Large intestine (tissue), 3 donors: ENCODE measurements around the gene TCF20. TPM values are rescaled to one million over a fixed set of nuclear protein-coding genes. Genes with fewer than 3 reads are reported as not detected.
A peak's percentile ranks its signal among the peaks of the same experiment; 100 is the strongest.

Experiments used
- DNase-seq, 2 donors: peaks; one replicate each; pipeline versions ENCODE4 v3.0.0 to v3.0.0-alpha.2; 2013
- H3K27ac ChIP-seq: one replicate; pipeline ENCODE4 v1.5.1; 2013; ENCODE audit warnings: low read length
- H3K27me3 ChIP-seq: 2 replicates; pipeline ENCODE4 v1.6.1; 2013; ENCODE audit warnings: low read length; ENCODE audit not compliant: control insufficient read depth, insufficient read depth
- H3K36me3 ChIP-seq: 2 replicates; pipeline ENCODE4 v1.6.1; 2013; ENCODE audit warnings: low read length; ENCODE audit not compliant: control insufficient read depth, insufficient read depth
- H3K4me1 ChIP-seq: one replicate; pipeline ENCODE4 v1.6.1; 2013; ENCODE audit warnings: low read length; ENCODE audit not compliant: control insufficient read depth, insufficient read depth
- H3K4me3 ChIP-seq: one replicate; pipeline ENCODE4 v1.5.1; 2013; ENCODE audit warnings: low read length
- H3K9me3 ChIP-seq: one replicate; pipeline ENCODE4 v1.6.1; 2013; ENCODE audit warnings: mild to moderate bottlenecking, low read depth, low read length, moderate library complexity; ENCODE audit not compliant: control insufficient read depth
- WGBS: methylation state at CpG from one replicate; pipeline ENCODE4 v1.1.5; 2013; ENCODE audit warnings: low lambda C conversion rate; ENCODE audit not compliant: insufficient coverage; 5-methylcytosine and 5-hydroxymethylcytosine counted together
- polyA plus RNA-seq: library from polyadenylated mRNA; unstranded; fragments of 120-200 nt; gene quantifications from one replicate; pipeline ENCODE4 v1.2.1, GENCODE V29; 2013

TCF20 gene
- polyA plus RNA-seq, 1 donor: 30.5 TPM

GRCh38 chr22:42291287-42291686, 20.8 kb upstream of the TCF20 start:
- Histone ChIP-seq H3K27ac (no peak overlapping the region), H3K36me3 (no peaks in the 10 kb centered on the region), H3K4me1 (peaks cover 38% of the 10 kb centered on the region), H3K27me3 (no peaks in the 10 kb centered on the region), H3K4me3 (no peak overlapping the region), H3K9me3 (peaks cover 2% of the 10 kb centered on the region)
- no CpG with 5 or more reads among the region's 6 CpGs for WGBS
- no peak for DNase-seq

- Histone ChIP-seq H3K4me3 (no peak overlapping the region), H3K27ac (no peak overlapping the region), H3K36me3 (no peaks in the 10 kb centered on the region), H3K9me3 (no peaks in the 10 kb centered on the region), H3K27me3 (no peaks in the 10 kb centered on the region), H3K4me1 (peaks cover 38% of the 10 kb centered on the region)
- DNase-seq: no peak
- no CpG with 5 or more reads among the region's 36 CpGs for WGBS
These were observed 19.5 kb upstream of the TCF20 start for GRCh38 chr22:42289671-42290541.

GRCh38 chr22:42288791-42289190, 18.3 kb upstream of the TCF20 start:
- WGBS: no CpG with 5 or more reads among the region's 5 CpGs
- no peaks in the 10 kb centered on the region for H3K9me3 ChIP-seq
- H3K4me1 ChIP-seq: peaks cover 36% of the 10 kb centered on the region
- H3K27me3 ChIP-seq: peaks cover 10% of the 10 kb centered on the region
- no peak overlapping the region for H3K4me3 ChIP-seq
- no peak for DNase-seq
- H3K36me3 ChIP-seq: no peaks in the 10 kb centered on the region
- H3K27ac ChIP-seq: no peak overlapping the region

GRCh38 chr22:42287174-42287890, 16.9 kb upstream of the TCF20 start:
- peaks cover 14% of the 10 kb centered on the region for H3K27me3 ChIP-seq
- peaks cover 33% of the 10 kb centered on the region for H3K4me1 ChIP-seq
- no peak for DNase-seq
- H3K9me3 ChIP-seq: peaks cover 5% of the 10 kb centered on the region
- WGBS: no CpG with 5 or more reads among the region's 8 CpGs
- H3K27ac ChIP-seq: no peak overlapping the region
- H3K4me3 ChIP-seq: no peak overlapping the region
- no peaks in the 10 kb centered on the region for H3K36me3 ChIP-seq

- Histone ChIP-seq H3K27ac (no peak overlapping the region), H3K4me3 (no peak overlapping the region), H3K27me3 (peaks cover 14% of the 10 kb centered on the region), H3K9me3 (peaks cover 6% of the 10 kb centered on the region), H3K36me3 (no peaks in the 10 kb centered on the region), H3K4me1 (peaks cover 30% of the 10 kb centered on the region)
- no peak for DNase-seq
- WGBS: no CpG with 5 or more reads among the region's 3 CpGs
These were observed 15.8 kb upstream of the TCF20 start for GRCh38 chr22:42286205-42286604.

GRCh38 chr22:42285604-42286003, 15.2 kb upstream of the TCF20 start:
- Histone ChIP-seq H3K4me1 (peaks cover 28% of the 10 kb centered on the region), H3K9me3 (peaks cover 6% of the 10 kb centered on the region), H3K27me3 (peaks cover 14% of the 10 kb centered on the region), H3K36me3 (no peaks in the 10 kb centered on the region), H3K27ac (no peak overlapping the region), H3K4me3 (no peak overlapping the region)
- no peak for DNase-seq
- 90% methylated on average over 2 of the region's 5 CpGs for WGBS

DNA sequence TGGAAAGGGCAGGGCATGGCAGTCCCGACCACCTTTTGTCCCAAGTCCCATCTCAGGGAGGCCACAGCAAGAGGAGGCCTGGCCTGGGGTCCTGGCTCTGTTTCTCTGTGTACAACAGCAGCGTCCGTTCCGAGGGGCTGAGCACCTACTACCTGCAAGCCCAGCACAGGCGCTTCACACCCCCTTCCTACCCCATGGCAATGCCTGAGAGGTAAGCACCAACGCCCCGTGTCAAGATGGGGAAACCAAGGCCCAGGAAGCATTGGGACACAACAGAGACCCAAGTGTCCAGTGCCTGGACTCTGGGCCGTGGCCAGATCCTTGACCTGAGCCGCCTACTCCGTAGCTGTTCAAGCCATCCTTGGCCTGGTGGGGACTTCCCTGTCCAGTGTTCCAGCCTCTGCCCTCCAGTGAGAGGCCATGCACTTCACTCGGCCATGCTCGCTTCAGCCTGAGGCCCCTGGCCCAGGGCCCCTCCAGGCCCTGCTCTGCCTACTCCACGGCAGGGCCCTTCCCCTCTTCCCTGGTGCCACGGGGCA, 14.3 kb upstream of the TCF20 start:
- no peak overlapping the region for H3K4me3 ChIP-seq
- H3K27ac ChIP-seq: no peak overlapping the region
- DNase-seq: no peak
- peaks cover 14% of the 10 kb centered on the region for H3K27me3 ChIP-seq
- H3K36me3 ChIP-seq: no peaks in the 10 kb centered on the region
- H3K9me3 ChIP-seq: peaks cover 6% of the 10 kb centered on the region
- WGBS: no CpG with 5 or more reads among the region's 14 CpGs
- peaks cover 32% of the 10 kb centered on the region for H3K4me1 ChIP-seq

- no peak for DNase-seq
These were observed 13.7 kb upstream of the TCF20 start for GRCh38 chr22:42284202-42284591.

DNA sequence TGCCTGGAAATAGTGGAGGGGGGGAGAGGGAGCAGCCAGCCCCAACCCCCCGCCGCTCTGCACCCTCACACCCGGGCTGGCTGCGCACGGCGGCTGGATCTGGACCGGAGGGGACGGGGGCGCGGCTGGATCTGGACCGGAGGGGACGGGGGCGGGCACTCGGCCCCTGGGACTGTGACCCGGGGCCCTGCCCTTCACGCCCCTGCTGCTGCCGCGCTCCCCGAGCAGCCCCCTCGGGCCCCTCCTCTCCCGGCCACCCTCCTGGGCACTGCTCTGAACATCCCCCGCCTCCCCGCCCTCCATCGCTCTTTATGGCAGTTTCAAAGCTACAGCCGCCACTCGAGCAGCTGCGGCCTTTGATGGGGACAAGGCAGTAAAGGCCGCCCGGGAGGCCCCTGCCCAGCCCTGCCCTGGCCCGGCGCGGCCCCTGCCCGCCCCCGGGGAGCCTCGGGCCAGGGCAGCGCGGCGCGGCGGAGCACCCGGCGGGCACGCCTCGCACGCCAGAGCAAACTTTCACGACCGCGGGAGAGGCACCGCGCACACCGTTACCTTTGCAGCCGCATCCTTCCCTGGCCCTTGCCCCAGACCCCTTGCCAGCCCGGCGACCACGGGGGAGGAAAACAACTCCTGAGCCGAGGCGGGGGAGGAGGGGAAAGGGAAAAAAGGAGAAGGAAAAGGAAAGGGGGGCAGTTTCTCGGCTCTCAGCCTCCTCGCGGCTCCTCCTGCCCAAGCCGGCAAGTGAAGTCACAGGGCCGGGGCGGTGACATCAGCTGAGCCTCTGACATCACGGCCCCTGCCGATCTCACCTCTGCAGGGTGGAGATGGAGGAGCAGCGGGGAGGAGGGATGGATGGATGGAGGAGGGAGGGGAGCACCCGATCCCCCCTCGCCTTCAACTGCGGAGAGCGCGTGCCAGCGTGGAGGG, 13.1 kb upstream of the TCF20 start:
- peak overlapping the region; percentile 16 for H3K4me3 ChIP-seq
- H3K9me3 ChIP-seq: peaks cover 6% of the 10 kb centered on the region
- WGBS: no CpG with 5 or more reads among the region's 72 CpGs
- peak overlapping the region; percentile 55 for H3K27ac ChIP-seq
- no peaks in the 10 kb centered on the region for H3K36me3 ChIP-seq
- DNase-seq: peak; percentile 51 to 85
- H3K27me3 ChIP-seq: peaks cover 14% of the 10 kb centered on the region
- H3K4me1 ChIP-seq: peaks cover 37% of the 10 kb centered on the region

More at GRCh38 chr22:42284202-42284591, 13.7 kb upstream of the TCF20 start:
- peaks cover 6% of the 10 kb centered on the region for H3K9me3 ChIP-seq
- no peaks in the 10 kb centered on the region for H3K36me3 ChIP-seq
- H3K27ac ChIP-seq: no peak overlapping the region
- peaks cover 37% of the 10 kb centered on the region for H3K4me1 ChIP-seq
- H3K4me3 ChIP-seq: no peak overlapping the region
- H3K27me3 ChIP-seq: peaks cover 14% of the 10 kb centered on the region
- no CpG with 5 or more reads among the region's 7 CpGs for WGBS

GRCh38 chr22:42282943-42283277, 12.5 kb upstream of the TCF20 start:
- Histone ChIP-seq H3K4me3 (no peak overlapping the region), H3K36me3 (no peaks in the 10 kb centered on the region), H3K4me1 (peaks cover 41% of the 10 kb centered on the region), H3K27ac (peak overlapping the region; percentile 55), H3K27me3 (peaks cover 14% of the 10 kb centered on the region), H3K9me3 (peaks cover 6% of the 10 kb centered on the region)
- no CpG with 5 or more reads among the region's 14 CpGs for WGBS
- DNase-seq: no peak
